Mesothelial cell of epicardium (in vitro differentiated cells): ENCODE data around the gene SPEF1. TPM values are rescaled to one million over a fixed set of nuclear protein-coding genes. Genes with fewer than 3 reads are reported as not detected.
A peak's percentile ranks its signal among the peaks of the same experiment; 100 is the strongest.

Source experiments
- DNase-seq, 2 experiments: peaks; one replicate each; pipeline ENCODE4 v3.0.0; 2021; ENCODE audit warnings: low spot score in 2 of 2; ENCODE audit not compliant: unreplicated experiment in 2 of 2
- H3K27ac Mint-ChIP-seq: 2 replicates; pipeline ENCODE4 v1.8.0; 2021; ENCODE audit warnings: mixed read lengths
- H3K27me3 Mint-ChIP-seq: 2 replicates; pipeline ENCODE4 v1.8.0; 2021; ENCODE audit warnings: low read depth, mixed read lengths
- H3K36me3 Mint-ChIP-seq: 2 replicates; pipeline ENCODE4 v1.8.0; 2021; ENCODE audit warnings: mixed read lengths
- H3K4me1 Mint-ChIP-seq: 2 replicates; pipeline ENCODE4 v1.8.0; 2021; ENCODE audit warnings: mixed read lengths
- H3K4me3 Mint-ChIP-seq: 2 replicates; pipeline ENCODE4 v1.8.0; 2021; ENCODE audit warnings: mild to moderate bottlenecking, moderate library complexity, mixed read lengths
- H3K9me3 Mint-ChIP-seq: 2 replicates; pipeline ENCODE4 v1.8.0; 2021; ENCODE audit warnings: mixed read lengths
- total RNA-seq: library from RNA; stranded (reverse); gene quantifications from 3 replicates; pipeline ENCODE4 v1.2.1, GENCODE V29; 2021
- TF ChIP-seq, protein P1 (sequence below): fragments of 200-600 bp; sonication (generic); IDR thresholded peaks from one replicate; pipeline ENCODE4 v1.5.0; 2021; ENCODE audit warnings: antibody characterized with exemption; ENCODE audit not compliant: unreplicated experiment

The SPEF1 gene
- total RNA-seq, 1 donor from 2014 or later, result 0.40 TPM

DNA sequence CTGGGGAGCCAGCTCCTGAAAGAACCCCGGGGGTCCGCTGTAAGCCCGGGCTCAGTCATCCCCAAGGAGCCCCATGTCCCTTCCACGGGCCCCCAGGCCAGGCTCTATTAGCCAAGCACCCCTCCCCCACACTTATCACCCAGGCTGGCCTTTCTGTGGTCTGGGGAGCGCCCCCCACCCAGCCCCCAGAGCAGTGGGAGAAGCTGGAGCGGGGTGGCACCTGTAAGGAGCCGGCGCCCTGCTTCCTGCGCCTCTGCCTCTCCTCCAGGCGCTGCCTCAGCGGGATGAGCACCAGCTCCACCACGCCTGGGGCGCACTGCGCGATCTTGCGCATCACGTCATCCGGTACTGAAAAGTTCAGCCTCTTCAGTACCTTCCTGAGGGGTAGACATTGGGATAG, 2.3 kb downstream of the SPEF1 start:
- Mint-ChIP-seq H3K4me3 (no peak overlapping the region), H3K27ac (no peak overlapping the region), H3K9me3 (no peaks in the 10 kb centered on the region), H3K36me3 (no peaks in the 10 kb centered on the region), H3K27me3 (peaks cover 38% of the 10 kb centered on the region), H3K4me1 (peaks cover 34% of the 10 kb centered on the region)
- TF ChIP-seq, protein P1, sequence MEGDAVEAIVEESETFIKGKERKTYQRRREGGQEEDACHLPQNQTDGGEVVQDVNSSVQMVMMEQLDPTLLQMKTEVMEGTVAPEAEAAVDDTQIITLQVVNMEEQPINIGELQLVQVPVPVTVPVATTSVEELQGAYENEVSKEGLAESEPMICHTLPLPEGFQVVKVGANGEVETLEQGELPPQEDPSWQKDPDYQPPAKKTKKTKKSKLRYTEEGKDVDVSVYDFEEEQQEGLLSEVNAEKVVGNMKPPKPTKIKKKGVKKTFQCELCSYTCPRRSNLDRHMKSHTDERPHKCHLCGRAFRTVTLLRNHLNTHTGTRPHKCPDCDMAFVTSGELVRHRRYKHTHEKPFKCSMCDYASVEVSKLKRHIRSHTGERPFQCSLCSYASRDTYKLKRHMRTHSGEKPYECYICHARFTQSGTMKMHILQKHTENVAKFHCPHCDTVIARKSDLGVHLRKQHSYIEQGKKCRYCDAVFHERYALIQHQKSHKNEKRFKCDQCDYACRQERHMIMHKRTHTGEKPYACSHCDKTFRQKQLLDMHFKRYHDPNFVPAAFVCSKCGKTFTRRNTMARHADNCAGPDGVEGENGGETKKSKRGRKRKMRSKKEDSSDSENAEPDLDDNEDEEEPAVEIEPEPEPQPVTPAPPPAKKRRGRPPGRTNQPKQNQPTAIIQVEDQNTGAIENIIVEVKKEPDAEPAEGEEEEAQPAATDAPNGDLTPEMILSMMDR, result no peak
- DNase-seq, result no peak

DNA sequence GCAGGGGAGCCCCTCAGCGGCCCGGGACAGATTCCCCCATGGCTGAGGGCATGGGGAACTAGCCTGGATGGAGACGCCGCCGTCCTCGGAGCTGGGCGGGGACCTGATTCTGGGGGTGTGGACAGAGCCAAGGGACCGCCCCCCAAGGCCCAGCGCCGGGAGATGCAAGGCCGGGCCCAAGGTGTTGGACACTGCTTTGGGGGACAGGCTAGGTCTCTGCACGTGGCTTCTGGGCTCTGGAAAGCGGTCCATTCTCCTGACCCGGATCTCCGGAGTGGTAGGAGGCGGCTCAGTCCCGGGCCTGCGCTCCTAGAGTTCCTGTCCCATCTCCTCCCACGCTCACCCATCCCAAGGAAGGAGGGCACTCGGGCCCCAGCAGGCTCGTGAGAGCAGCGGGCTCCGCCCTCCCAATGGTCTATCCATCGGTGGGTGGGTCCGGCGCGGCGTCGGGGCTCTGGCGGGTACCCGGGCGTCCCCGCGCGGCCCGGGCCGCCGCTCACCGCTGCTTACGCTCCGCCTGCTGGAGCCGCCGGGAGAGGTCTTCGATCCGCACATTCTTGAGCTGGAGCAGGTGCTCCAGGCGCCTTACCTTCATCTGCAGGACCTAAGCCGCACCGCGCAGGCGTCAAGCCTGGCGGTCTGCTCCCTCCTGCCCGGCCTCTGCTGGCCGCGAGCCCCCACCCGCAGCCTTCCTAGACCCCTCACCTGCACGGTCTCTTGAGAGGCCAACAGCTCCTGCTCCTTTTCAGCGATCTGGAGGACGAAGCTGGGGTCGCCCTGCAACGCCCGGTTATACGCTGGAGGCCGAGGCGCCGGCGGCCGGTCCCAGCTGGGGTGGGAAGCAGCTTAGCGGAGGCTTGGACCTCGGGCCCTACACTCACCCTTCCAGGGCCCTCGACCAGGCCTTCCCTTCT, 3.3 kb downstream of the SPEF1 start:
- H3K9me3 Mint-ChIP-seq, result no peaks in the 10 kb centered on the region
- peak in 1 of 2 experiments; percentile 59 for DNase-seq
- H3K4me1 Mint-ChIP-seq, result peaks cover 26% of the 10 kb centered on the region
- no peak overlapping the region for H3K27ac Mint-ChIP-seq
- TF ChIP-seq, protein P1, result no peak
- H3K4me3 Mint-ChIP-seq, result peak overlapping the region; percentile 59
- no peaks in the 10 kb centered on the region for H3K36me3 Mint-ChIP-seq
- H3K27me3 Mint-ChIP-seq, result peaks cover 39% of the 10 kb centered on the region

DNA sequence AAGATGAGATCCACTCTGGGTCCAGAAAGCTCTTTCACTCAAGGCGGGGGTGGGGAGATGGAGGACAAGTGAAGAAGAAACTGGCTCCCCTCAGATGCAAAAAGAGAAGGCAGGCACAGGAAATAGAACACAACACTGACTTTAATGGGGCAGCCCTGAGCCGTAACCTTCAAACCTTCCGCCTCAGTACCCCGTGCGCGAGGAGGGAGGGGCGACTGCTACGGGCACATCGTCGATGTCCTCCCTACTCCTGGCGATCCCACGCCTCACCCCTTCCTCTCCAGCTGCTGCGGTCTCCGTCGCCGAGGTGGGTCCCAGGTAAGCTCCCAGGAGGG, 3.9 kb downstream of the SPEF1 start:
- DNase-seq, result no peak
- TF ChIP-seq, protein P1, result no peak
- Mint-ChIP-seq H3K27ac (no peak overlapping the region), H3K4me1 (peaks cover 20% of the 10 kb centered on the region), H3K4me3 (peak overlapping the region; percentile 59), H3K36me3 (no peaks in the 10 kb centered on the region), H3K27me3 (peaks cover 39% of the 10 kb centered on the region), H3K9me3 (no peaks in the 10 kb centered on the region)

DNA sequence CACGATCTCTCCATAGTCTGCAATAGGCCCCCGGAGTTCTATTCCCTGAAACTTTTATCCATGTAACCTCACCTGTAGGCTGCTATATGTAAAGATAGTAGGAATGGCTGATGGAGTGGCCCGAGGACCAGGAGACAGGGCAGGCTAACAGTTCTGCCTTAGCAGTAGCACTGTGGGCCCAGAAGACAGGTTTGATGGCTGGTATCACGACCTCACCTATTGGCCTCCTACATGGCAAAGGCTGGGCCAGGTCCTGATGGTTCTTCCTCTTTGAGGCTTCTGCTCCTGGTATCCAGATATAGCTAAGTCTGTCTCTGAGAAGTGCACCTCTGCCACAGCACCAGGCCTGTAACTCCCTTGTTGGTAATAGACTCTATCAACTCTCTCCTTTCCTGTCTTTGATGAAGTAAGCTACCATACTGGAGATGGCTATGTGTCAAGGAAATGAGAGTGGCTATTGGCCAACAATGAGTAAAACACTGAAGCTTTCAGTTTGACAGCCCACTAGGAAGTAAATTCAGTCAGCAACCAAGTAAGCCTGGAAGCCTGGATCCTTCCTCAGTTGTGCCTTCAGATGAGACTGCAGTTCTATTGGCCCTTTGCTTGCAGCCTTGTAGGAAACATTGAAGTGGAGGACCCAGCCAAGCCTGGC, 5.7 kb downstream of the SPEF1 start:
- DNase-seq, result no peak
- peaks cover 7% of the 10 kb centered on the region for H3K4me1 Mint-ChIP-seq
- H3K4me3 Mint-ChIP-seq, result no peak overlapping the region
- H3K27ac Mint-ChIP-seq, result no peak overlapping the region
- no peaks in the 10 kb centered on the region for H3K36me3 Mint-ChIP-seq
- H3K9me3 Mint-ChIP-seq, result no peaks in the 10 kb centered on the region
- TF ChIP-seq, protein P1, result no peak
- peaks cover 38% of the 10 kb centered on the region for H3K27me3 Mint-ChIP-seq

DNA sequence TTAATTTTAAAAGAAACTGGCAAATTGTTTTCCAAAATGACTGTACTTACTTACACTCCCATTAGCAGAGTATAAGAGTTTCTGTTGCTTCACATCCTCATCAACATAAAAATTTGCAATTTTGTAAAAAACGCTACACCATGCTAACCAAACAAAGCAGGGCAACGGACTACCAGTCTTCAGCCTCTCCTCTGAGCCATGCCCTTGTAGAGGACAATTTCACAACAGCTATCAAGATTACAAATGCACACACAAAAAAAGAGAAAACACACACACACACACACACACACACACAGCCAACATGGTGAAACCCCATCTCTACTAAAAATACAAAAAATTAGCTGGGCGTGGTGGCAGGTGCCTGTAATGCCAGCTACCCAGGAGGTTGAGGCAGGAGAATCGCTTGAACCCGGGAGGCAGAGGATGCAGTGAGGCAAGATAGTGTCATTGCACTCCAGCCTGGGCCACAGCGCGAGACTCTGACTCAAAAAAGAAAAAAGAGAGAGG, 9.6 kb downstream of the SPEF1 start:
- H3K9me3 Mint-ChIP-seq, result no peaks in the 10 kb centered on the region
- peaks cover 15% of the 10 kb centered on the region for H3K4me1 Mint-ChIP-seq
- H3K27me3 Mint-ChIP-seq, result peaks cover 3% of the 10 kb centered on the region
- TF ChIP-seq, protein P1, result no peak
- no peak for DNase-seq
- H3K36me3 Mint-ChIP-seq, result no peaks in the 10 kb centered on the region
- H3K27ac Mint-ChIP-seq, result no peak overlapping the region
- no peak overlapping the region for H3K4me3 Mint-ChIP-seq
